ENCODE data around the gene ZNF804B.

Gene ZNF804B

GRCh38 chr7:88985295-88985694 lies 225.8 kb downstream of the ZNF804B start:
- no peak for DNase-seq

- DNase-seq = no peak
These were observed 241.8 kb downstream of the ZNF804B start for GRCh38 chr7:89001306-89001705.

DNA sequence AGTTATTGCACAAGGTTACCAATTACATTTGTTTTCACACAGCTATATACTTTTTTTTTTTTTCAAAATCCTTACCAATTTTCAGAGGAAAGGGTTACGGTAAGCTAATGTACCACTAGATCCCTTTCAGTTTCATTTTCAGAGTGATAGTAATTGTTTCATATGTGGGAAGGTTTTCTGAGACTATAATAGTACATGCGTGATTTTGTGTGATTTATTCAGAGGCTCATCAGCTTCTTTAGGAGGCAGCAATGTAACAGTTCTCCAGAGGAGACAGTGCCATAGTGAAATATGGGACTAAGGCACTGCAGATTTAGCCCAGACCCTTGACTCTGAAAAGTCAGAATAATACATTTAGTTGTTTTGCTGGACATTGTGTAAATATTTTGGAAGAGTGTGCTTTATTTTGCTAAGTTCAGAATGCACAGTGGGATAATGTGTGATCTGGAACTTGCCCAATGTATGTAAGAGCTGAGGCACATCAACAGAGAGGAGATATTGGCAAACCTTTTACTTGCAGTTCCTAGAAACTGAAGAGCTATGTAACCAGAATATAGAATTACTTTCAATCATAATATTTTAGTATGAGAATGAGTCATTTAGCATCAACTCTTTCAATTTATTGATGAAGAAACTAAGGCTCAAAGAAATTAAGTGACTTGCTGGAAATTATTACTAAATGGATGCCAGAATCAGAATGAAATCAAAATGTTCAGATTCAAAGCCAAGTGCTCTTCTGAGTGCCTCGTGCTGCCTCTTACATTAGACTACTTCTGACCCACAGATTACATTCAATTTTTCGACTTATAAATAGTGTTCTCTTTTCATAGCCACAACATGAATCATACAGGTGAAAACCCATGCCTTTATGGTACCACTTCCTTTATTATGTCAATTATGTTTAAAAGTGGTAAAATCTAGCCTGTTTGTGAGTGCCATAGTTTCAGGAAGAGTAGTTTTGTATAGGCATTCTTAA lies 243.8 kb downstream of the ZNF804B start:
- DNase-seq = no peak

DNA sequence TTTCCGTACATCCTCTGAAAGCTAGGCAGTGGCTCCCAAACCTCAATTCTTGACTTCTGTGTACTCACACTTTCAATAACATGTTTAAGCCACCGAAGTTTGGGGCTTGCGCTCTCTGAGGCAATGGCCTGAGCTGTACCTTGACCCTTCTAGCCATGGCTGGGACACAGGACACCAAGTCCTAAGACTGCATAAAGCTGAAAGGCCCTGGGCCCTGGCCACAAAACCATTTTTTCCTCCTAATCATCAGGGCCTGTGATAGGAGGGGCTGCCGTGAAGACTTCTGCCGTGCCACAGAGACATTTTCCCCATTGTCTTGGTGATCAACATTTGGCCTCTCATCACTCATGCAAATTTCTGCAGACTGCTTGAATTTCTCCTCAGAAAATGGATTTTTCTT lies 252.5 kb downstream of the ZNF804B start:
- DNase-seq = no peak

GRCh38 chr7:89017695-89018094 lies 258.2 kb downstream of the ZNF804B start:
- no peak for DNase-seq

DNA sequence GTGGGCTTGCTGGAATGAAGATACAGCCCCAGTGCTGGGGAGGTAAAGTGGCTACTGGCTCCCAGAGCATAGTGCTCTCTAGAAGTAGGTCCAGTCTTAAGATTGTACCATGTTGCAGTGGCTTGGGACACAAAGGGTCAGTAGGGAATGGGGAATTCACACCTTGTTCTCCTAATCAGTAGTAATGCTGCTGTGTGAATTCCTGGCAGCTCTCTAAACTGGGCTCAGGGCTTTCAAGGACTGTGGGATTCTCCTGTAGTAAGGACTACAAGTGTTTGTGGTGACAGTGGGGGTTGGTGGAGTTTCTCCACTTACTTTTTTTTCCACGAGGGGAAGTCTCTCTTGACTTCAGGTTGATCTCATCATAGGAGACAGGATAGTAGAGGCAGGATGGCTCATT lies 262.2 kb downstream of the ZNF804B start:
- DNase-seq = no peak

GRCh38 chr7:89023206-89023605 lies 263.7 kb downstream of the ZNF804B start:
- DNase-seq = no peak

DNA sequence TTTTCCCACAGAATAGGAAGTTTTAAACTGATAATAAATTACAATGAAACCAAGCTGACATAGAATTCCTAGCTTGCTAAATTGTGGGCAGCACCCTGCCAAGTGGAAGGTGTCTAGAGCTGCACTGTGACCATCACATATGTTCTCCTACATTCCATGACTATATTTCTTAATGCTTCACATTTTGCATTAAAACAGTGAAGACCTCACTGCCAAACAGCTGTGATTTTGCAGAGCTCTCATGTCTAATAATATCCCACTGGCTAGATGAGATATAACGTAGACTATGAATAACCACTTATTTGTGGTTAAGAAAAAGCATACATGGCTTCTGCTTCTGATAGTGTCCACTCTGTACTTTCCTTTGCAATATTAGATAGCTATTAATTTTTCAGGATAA lies 264.4 kb downstream of the ZNF804B start:
- DNase-seq = no peak

- no peak for DNase-seq
These were observed 268.3 kb downstream of the ZNF804B start for GRCh38 chr7:89027781-89028180.

- no peak for DNase-seq
These were observed 268.8 kb downstream of the ZNF804B start for GRCh38 chr7:89028319-89028718.

DNA sequence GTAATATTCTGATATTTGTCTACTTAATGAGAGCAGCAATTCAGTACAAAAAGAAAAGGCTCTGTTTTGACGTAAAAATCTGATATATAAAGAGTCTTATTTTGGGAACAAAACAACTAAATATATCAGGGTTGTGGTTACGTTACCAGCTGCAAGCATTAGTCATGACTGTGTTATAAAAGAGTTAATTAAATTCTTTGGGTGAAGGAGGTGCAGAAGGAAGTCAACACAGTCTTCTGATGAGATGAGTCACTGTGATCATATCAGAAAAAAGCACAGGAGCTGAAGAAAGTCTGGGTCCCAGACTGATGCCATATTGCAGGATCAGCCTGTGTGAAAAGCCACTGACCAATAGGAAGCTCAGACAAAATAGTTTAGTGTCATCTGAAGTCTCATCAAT lies 270.4 kb downstream of the ZNF804B start:
- DNase-seq = no peak

GRCh38 chr7:89041240-89041639 lies 281.7 kb downstream of the ZNF804B start:
- no peak for DNase-seq

DNA sequence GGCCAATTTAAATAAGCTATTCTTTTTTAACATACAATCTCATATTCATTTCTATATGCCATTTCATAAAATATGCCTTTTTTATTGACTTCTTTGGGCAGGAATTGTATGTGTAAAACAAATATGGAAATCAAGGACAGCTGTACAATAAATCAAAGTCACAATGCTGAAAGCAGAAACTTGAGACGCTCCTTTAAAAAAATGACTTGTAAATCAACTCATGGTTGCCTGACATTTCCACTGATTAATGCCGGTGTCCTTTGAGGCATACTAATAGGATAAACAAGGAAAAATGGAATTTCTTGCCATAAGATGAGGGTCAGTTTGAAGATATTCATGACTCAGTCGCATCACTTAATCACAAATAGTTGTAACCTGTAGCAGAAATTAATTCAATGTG lies 283.4 kb downstream of the ZNF804B start:
- DNase-seq = no peak

DNA sequence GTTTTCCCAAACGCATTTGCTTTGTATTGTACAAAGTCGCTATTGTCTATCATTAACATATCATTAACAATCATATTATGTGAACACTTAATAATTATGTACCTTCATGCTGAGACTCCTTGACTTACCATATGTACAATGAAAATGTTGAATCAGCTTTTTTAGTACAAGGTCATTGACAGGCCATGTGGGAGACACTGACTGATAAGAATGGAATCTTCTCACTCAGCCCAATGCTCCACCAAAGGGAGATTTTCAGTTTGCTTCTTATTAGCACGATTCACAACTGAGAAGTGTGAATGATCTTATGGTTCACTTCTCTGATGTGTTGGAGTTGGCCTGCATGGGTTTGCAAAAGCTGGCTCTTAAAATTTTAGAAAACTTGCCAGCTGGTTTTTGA lies 289.5 kb downstream of the ZNF804B start:
- DNase-seq = no peak

DNA sequence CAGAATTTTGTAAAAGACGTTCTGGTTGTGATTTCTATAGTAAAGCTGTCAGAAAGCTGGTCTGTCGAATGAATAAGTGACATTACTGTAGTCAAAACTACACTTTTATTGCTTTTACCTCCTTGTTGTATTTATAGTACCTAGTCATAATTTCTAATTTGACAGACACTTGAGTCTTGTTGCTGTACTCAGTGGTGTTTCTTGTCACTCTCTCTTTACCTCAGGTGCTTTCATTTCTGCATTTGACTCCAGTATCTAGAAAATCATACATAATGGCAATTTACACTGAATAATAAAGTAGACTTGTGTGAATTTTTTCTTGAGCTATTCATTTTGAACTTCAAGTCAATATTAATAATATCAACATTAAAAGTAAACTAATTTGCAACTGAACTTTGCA lies 293.6 kb downstream of the ZNF804B start:
- DNase-seq = no peak

GRCh38 chr7:89054361-89054760 lies 294.9 kb downstream of the ZNF804B start:
- no peak for DNase-seq

DNA sequence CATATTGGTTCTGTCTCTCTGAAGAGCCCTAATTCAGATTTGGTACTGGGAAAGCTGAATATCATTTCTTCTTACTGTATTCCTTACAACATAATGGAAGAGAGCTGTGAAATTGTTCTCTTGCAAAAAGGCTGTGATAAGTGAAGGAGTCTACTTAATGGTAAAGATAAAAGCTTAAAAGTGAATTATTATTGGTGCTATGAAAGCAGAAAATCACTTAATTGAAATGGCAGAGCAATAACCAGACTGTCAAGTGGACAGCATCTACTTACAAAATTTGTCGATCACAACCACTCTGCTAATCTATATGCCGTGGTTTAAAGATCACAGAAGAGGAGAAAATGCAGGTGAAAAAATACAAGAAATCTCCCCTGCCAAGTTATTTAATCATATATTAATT lies 300.7 kb downstream of the ZNF804B start:
- DNase-seq = no peak

- DNase-seq = no peak
These were observed 305.3 kb downstream of the ZNF804B start for GRCh38 chr7:89064831-89065230.

DNA sequence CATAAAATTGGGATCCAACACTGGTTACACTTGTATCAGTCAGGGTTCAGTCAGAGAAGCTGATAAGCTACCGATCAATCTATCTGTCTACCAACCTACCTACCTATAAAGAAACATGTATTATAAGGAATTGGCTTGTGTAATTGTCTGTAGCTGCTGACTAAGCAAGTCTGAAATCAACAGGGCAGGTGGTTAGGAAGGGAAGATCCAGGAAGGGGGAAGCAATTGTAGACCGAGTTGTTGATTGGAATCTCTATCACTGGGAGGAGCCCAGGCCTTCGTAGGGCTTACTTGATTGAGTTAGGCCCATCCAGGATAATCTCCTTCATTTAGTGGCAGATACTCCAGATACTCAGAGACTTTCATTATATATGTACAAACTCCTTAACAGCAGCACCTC lies 307.5 kb downstream of the ZNF804B start:
- DNase-seq = no peak

- no peak for DNase-seq
These were observed 312.6 kb downstream of the ZNF804B start for GRCh38 chr7:89072081-89072480.

GRCh38 chr7:89073776-89074175 lies 314.3 kb downstream of the ZNF804B start:
- no peak for DNase-seq

- DNase-seq = no peak
These were observed 318.5 kb downstream of the ZNF804B start for GRCh38 chr7:89077992-89078391.

GRCh38 chr7:89085580-89085979 lies 326.1 kb downstream of the ZNF804B start:
- DNase-seq = no peak

DNA sequence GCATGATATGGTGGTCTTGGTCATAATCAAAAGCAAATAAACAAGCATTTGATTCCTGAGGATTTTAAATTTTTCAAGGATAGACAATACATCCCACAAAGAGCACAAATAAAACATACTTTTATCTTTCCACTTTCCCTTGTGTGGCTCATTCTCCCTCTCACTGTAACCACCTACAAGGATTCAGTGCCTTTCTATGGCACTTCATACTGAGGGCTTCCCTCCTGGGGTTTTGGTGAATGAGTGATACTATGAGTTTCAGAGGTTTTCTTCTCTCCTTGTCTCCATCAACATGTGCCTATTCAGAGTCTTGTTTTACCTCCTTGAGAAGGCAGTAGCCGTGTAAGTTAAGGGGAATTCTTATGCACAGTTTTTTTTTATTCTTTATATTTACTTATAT lies 332.1 kb downstream of the ZNF804B start:
- DNase-seq = no peak

- DNase-seq = no peak
These were observed 334.8 kb downstream of the ZNF804B start for GRCh38 chr7:89094269-89094668.

Data from SIG-M5 (cell line).